NCI-H345 treated with DMSO at 0.1 percent for 48 hours (cell line): ENCODE data around the gene DYNC2H1.
A peak's percentile ranks its signal among the peaks of the same experiment; 100 is the strongest.

Source experiments
- DNase-seq: peaks from one replicate; lab custom pipeline; 2025; ENCODE audit not compliant: unreplicated experiment; lab: John Stamatoyannopoulos, UW

DYNC2H1 gene

DNA sequence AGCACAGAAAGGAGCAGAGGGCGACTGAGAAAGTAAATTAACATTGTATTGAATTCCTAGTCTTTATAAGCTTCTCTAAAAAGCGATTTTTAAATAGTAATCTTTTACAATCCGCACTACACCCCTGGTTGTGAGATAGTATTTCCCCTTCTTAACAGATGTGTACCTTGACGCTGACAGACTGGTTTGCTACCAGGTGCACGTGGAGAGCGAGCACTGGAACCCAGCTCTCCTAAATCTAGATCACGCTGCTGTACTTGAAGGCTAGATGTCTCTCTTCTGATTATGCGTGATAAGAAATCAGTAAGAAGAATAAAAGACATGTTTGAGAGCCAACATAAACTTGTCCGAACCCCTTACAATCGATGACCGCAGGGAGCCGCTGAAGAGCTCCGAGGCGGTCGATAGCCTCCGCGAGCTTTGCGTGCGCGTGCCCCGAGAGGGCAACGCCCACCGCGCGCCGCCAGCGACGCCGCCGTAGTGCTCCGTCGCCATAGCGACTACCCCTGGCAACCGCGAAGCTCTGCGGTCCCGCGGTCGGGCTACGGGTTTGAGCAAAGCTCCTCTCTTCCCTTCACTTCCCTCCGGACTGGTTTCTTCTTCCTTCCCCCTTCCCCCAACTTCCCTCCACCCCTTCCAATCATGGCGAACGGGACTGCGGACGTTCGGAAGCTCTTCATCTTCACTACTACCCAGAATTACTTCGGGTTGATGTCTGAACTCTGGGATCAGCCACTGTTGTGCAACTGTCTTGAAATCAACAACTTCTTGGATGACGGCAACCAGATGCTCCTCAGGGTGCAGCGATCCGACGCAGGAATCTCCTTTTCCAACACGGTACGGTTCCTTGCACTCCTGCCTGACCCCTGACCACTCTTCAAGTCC is at the start of gene DYNC2H1:
Gene DYNC2H1 (plus strand): TSS at position 494 of the 885 bp plus-strand sequence. CDS start 149 bp downstream, at position 643.
- DNase-seq = peak; percentile 80

GRCh38 chr11:103061656-103062055 is 47.6 kb upstream of the DYNC2H1 start:
- no peak for DNase-seq

GRCh38 chr11:103067118-103067517 is 42.1 kb upstream of the DYNC2H1 start:
- DNase-seq = no peak

DNA sequence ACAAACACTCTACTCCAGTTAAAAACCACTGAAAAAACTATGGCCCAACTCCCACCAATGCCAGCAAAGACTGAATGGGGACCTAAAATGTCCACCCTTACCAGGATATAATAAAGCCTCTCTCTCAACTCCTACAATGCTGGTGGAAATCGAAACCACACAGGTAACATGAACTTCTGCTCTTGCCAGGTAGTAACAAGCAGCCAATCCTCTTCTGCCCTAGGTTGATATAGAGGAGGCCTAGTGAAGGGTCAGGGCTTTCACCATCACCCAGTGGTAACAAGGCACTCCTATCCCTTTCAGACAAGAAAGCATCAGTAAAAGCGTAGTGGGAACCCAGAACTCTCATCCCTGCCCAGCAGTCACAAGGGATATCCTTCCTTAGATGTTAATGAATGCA is 39.9 kb upstream of the DYNC2H1 start:
- DNase-seq = no peak

- no peak for DNase-seq
Measured at GRCh38 chr11:103070142-103070541, 39.1 kb upstream of the DYNC2H1 start.

GRCh38 chr11:103071008-103071407 is 38.2 kb upstream of the DYNC2H1 start:
- DNase-seq = no peak

DNA sequence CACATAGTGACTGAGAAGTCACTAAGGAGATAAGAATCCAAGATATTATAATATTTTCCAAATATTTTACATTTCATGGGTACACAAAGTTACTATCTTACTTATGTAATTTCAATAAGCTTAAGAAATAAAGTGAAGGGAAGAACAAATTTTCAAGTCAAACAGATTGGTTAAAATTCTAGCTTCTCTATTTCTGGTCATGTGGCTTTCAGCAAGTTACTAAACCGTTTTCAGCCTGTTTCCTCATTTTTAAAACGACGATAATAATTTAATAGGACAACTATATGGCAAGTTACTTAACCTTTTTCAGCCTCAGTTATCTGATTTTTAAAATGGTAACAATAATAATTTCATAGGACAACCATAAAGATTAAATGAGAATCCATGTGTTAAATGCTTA is 32.9 kb upstream of the DYNC2H1 start:
- DNase-seq = no peak

DNA sequence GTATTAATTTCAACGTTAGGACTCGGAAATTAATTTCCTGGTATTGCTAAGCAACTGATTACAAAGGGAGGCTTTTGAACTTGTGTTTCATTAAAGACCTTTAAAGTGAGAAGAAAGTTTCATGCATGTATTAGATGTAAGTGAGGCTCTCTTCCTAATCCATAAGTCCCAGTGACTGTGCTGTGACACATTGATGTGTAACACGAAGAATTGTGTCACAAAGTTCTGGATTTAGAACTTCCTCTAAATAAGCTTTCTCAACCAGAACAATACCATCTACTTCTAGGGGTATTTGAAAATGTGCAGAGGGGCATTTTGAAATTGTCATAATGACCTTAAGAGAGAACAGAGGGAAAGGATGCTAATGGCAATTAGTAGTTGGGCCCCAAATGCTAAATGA is 31.7 kb upstream of the DYNC2H1 start:
- DNase-seq = no peak

DNA sequence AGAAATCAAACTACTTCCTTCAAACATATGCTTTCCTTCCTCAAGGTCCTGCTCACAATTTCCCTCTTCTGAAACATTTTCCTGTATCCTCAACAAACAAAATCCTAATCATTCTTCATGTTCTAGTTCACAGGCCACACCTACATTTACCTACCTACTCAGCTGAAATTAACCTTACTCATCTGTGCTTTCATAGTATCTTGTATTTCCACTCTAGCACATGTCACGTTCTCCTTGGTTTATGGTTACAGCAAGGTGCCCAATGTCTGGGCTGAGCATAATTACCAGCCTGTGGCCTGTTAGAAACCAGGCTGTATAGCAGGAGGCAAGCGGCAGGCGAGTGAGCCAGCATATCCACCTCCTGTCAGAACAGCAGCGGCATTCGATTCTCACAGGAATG is 30.5 kb upstream of the DYNC2H1 start:
- no peak for DNase-seq

DNA sequence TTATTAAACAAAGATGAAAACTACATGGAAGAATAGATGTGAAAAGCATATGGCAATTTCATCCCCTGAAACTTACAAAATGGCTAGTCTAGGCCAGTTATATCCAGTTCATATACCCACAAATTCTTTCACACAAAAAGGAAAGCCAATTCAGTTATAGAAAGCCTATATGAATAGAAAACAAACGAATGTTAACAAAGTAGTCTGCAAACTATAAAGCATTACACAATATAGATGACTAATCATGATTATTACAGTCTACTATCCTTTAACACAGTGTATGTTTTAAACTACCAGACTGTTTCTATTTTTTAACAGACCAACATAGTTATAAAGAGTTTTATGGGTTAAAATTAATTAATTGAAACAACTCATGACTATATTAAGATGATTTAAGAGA is 29.4 kb upstream of the DYNC2H1 start:
- DNase-seq = no peak

- DNase-seq = no peak
Measured at GRCh38 chr11:103085758-103086365, 23.4 kb upstream of the DYNC2H1 start.

GRCh38 chr11:103086461-103086860 is 22.8 kb upstream of the DYNC2H1 start:
- no peak for DNase-seq

- peak; percentile 37 for DNase-seq
Measured at GRCh38 chr11:103091064-103091800, 18.0 kb upstream of the DYNC2H1 start.

DNA sequence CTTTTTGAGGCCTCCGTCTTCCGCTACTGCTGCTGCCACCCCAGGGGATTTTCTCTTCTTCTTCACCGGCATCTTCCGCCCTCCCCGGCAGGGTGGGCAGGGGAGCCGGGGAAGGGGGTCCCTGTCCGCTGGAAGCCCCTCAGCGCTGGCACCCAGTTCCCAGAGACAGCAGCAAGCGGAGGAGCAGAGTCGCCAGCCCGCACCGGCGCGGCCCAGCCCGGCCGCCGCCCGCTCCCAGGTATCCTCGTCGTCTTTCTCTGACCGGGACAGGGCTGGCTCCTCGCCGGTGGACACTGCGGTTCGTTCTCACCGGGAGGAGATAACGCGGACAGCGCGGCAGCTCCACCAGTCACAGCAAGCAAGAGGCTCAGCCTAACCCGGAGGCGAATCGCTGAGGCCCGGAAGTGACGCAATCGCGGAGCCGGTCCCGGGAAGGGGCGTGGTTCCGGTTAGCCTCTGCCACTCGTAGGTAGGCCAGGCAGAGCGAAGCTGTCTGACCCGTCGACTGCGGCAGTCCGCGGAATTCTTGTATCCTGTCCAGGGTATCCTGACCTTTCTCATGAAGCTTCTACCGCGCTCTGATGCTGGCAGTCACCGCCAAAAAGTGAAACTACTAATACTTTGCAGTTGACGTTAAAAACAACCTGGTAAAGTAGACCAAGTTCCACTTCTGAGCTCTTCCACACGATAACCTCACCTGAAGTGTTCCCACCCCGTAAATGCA is 17.3 kb upstream of the DYNC2H1 start, which contains the start of gene DCUN1D5:
Gene DCUN1D5 (minus strand): TSS at position 360 of the 724 bp plus-strand sequence. CDS start 288 bp downstream, at position 72.
- DNase-seq = peak; percentile 79

- DNase-seq = no peak
Measured at GRCh38 chr11:103097279-103097678, 11.9 kb upstream of the DYNC2H1 start.

GRCh38 chr11:103109818-103110388 is 677 bp downstream of the DYNC2H1 start:
- DNase-seq = no peak

DNA sequence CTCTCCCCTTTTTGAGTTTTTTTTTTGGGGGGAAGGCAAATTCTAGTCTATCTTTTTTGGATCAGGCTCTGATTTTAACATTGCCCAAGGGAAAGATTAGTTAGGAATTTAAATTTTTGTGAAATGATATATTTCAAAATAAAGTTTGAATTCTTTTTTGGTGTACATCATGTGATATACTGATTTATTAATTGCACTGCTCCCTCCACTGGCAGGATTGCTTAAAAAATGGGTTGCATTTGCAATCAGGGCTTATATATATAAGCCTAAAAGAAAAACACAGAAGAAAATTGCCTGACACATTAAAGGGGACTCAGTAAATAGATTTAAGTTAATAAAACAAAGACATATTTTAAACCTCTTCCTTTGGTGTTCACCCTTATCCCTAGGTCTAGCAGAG is 1.2 kb downstream of the DYNC2H1 start:
- DNase-seq = no peak

DNA sequence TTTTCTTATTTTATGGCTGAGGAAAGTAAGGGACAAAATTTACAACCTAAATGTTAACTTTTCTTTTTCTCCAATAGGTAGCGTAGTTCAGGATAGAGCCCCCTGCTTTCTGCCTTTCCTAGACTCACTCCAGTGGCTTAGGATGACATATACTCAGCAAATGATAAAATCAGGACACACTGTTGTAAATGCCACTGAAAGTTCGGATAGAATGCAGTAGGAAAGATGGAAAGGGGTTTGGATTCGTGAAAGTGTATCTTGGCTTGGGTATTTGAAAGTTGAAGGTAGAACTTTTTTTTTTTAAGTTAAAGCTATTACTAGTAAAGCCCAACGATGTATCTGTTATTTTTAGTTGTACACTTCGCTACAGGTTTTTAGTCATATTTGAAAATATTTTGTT is 2.2 kb downstream of the DYNC2H1 start:
- DNase-seq = no peak

GRCh38 chr11:103112364-103112763 is 3.1 kb downstream of the DYNC2H1 start:
- no peak for DNase-seq

- DNase-seq = no peak
Measured at GRCh38 chr11:103114836-103115235, 5.6 kb downstream of the DYNC2H1 start.

GRCh38 chr11:103125462-103125861 is 16.2 kb downstream of the DYNC2H1 start:
- DNase-seq = no peak
